NCI-H1105 (cell line): ENCODE results near the gene PNMA6F.

Source experiments
- DNase-seq: peaks from one replicate; lab custom pipeline; 2025; lab: John Stamatoyannopoulos, UW

The PNMA6F gene

GRCh38 chrX:153321381-153322124 lies at the start of gene PNMA6F:
TSS of gene PNMA6F (minus strand) at chrX:153321767. CDS start at chrX:153320674, 1,093 bp downstream.
- DNase-seq = no peak

- DNase-seq = no peak
Observed at GRCh38 chrX:153371256-153371655, 49.7 kb upstream of the PNMA6F start.

GRCh38 chrX:153370293-153371055 lies 48.9 kb upstream of the PNMA6F start:
- DNase-seq = no peak

GRCh38 chrX:153366878-153367538 lies 45.4 kb upstream of the PNMA6F start:
- no peak for DNase-seq

- DNase-seq = no peak
Observed at GRCh38 chrX:153366119-153366518, 44.6 kb upstream of the PNMA6F start.

GRCh38 chrX:153365670-153366069 lies 44.1 kb upstream of the PNMA6F start:
- no peak for DNase-seq

GRCh38 chrX:153361781-153362397 lies 40.3 kb upstream of the PNMA6F start:
- DNase-seq = no peak

- no peak for DNase-seq
Observed at GRCh38 chrX:153357877-153358276, 36.3 kb upstream of the PNMA6F start.

GRCh38 chrX:153353416-153353815 lies 31.8 kb upstream of the PNMA6F start:
- no peak for DNase-seq

GRCh38 chrX:153352858-153353257 lies 31.3 kb upstream of the PNMA6F start:
- no peak for DNase-seq

- DNase-seq = no peak
Observed at GRCh38 chrX:153351981-153352380, 30.4 kb upstream of the PNMA6F start.

GRCh38 chrX:153349952-153350351 lies 28.4 kb upstream of the PNMA6F start:
- DNase-seq = no peak

- DNase-seq = no peak
Observed at GRCh38 chrX:153348421-153348820, 26.9 kb upstream of the PNMA6F start.

GRCh38 chrX:153347530-153347929 lies 26.0 kb upstream of the PNMA6F start:
- no peak for DNase-seq

- DNase-seq = no peak
Observed at GRCh38 chrX:153343674-153344073, 22.1 kb upstream of the PNMA6F start.

- DNase-seq = no peak
Observed at GRCh38 chrX:153342762-153343558, 21.4 kb upstream of the PNMA6F start.

- DNase-seq = no peak
Observed at GRCh38 chrX:153340111-153340510, 18.5 kb upstream of the PNMA6F start.

GRCh38 chrX:153339662-153340061 lies 18.1 kb upstream of the PNMA6F start:
- DNase-seq = no peak

- no peak for DNase-seq
Observed at GRCh38 chrX:153338836-153339235, 17.3 kb upstream of the PNMA6F start.

GRCh38 chrX:153336988-153337387 lies 15.4 kb upstream of the PNMA6F start:
- DNase-seq = no peak

- DNase-seq = no peak
Observed at GRCh38 chrX:153336121-153336894, 14.7 kb upstream of the PNMA6F start.
